ENCODE data around the gene EIF2B2. TPM values are rescaled to one million over a fixed set of nuclear protein-coding genes. Genes with fewer than 3 reads are reported as not detected.

Gene EIF2B2
- total and polyA plus RNA-seq, 3 experiments from 2014 or later = 28.3 to 66.7 (median 57.4) TPM

- no peaks in the 10 kb centered on the region for H3K36me3 ChIP-seq (ENCODE audit: insufficient read depth, low read length)
- H3K36me3 Mint-ChIP-seq = no peaks in the 10 kb centered on the region
- H3K4me3 ChIP-seq (ENCODE audit: low read length) = no peak overlapping the region
- no peak for DNase-seq
- H3K27me3 ChIP-seq (ENCODE audit: insufficient read depth, low read length, poor library complexity, severe bottlenecking) = no peaks in the 10 kb centered on the region
- ChIA-PET POLR2A (no interaction called here), CTCF (interaction anchor here (0.6 kb wide), 1 partner anchor 32 kb away, joined by 3 read pairs; no protein-coding TSS in a partner anchor)
- no peaks in the 10 kb centered on the region for H3K9me3 Mint-ChIP-seq
- no peak overlapping the region for H3K27ac Mint-ChIP-seq
- no peaks in the 10 kb centered on the region for H3K9me3 ChIP-seq (ENCODE audit: low read length)
- no peak overlapping the region for H3K4me3 Mint-ChIP-seq
- peaks cover 0 to 4% (median 0%) of the 10 kb centered on the region in 3 donors for H3K4me1 Mint-ChIP-seq
- peaks cover 0 to 7% of the 10 kb centered on the region in 2 donors for H3K27me3 Mint-ChIP-seq
- H3K27ac ChIP-seq (ENCODE audit: low read depth, low read length) = no peak overlapping the region
- no peaks in the 10 kb centered on the region for H3K4me1 ChIP-seq (ENCODE audit: insufficient read depth, low read length)
Observed at GRCh38 chr14:74976264-74977113, 26.2 kb upstream of the EIF2B2 start.

- CTCF ChIA-PET = no interaction called here
Observed at GRCh38 chr14:74977164-74977900, 25.4 kb upstream of the EIF2B2 start.

GRCh38 chr14:74977901-74978385 is 24.8 kb upstream of the EIF2B2 start:
- DNase-seq = no peak
- Histone ChIP-seq H3K36me3 (ENCODE audit: insufficient read depth, low read length) (no peaks in the 10 kb centered on the region), H3K27ac (ENCODE audit: low read depth, low read length) (no peak overlapping the region), H3K9me3 (ENCODE audit: low read length) (no peaks in the 10 kb centered on the region), H3K4me1 (ENCODE audit: insufficient read depth, low read length) (no peaks in the 10 kb centered on the region), H3K4me3 (ENCODE audit: low read length) (no peak overlapping the region), H3K27me3 (ENCODE audit: insufficient read depth, low read length, poor library complexity, severe bottlenecking) (no peaks in the 10 kb centered on the region)
- CTCF ChIA-PET = no interaction called here
- POLR2A ChIA-PET = no interaction called here
- Mint-ChIP-seq H3K27me3 (peaks cover 0 to 7% of the 10 kb centered on the region in 2 donors), H3K9me3 (no peaks in the 10 kb centered on the region), H3K4me1 (peaks cover 0 to 4% (median 0%) of the 10 kb centered on the region in 3 donors), H3K27ac (no peak overlapping the region), H3K4me3 (no peak overlapping the region), H3K36me3 (no peaks in the 10 kb centered on the region)

More at GRCh38 chr14:74977164-74977900, 25.4 kb upstream of the EIF2B2 start:
- H3K27ac Mint-ChIP-seq = no peak overlapping the region
- no peaks in the 10 kb centered on the region for H3K36me3 Mint-ChIP-seq
- H3K4me3 Mint-ChIP-seq = no peak overlapping the region
- no peaks in the 10 kb centered on the region for H3K9me3 Mint-ChIP-seq
- H3K4me1 Mint-ChIP-seq = peaks cover 0 to 4% (median 0%) of the 10 kb centered on the region in 3 donors
- Histone ChIP-seq H3K4me1 (ENCODE audit: insufficient read depth, low read length) (no peaks in the 10 kb centered on the region), H3K27me3 (ENCODE audit: insufficient read depth, low read length, poor library complexity, severe bottlenecking) (no peaks in the 10 kb centered on the region), H3K36me3 (ENCODE audit: insufficient read depth, low read length) (no peaks in the 10 kb centered on the region), H3K27ac (ENCODE audit: low read depth, low read length) (no peak overlapping the region), H3K4me3 (ENCODE audit: low read length) (no peak overlapping the region), H3K9me3 (ENCODE audit: low read length) (no peaks in the 10 kb centered on the region)
- POLR2A ChIA-PET = no interaction called here
- DNase-seq = no peak
- peaks cover 0 to 7% of the 10 kb centered on the region in 2 donors for H3K27me3 Mint-ChIP-seq

GRCh38 chr14:74978416-74978947 is 24.2 kb upstream of the EIF2B2 start:
- no peaks in the 10 kb centered on the region for H3K36me3 ChIP-seq (ENCODE audit: insufficient read depth, low read length)
- CTCF ChIA-PET = no interaction called here
- Mint-ChIP-seq H3K36me3 (no peaks in the 10 kb centered on the region), H3K4me1 (peaks cover 0 to 3% (median 0%) of the 10 kb centered on the region in 3 donors), H3K27me3 (peaks cover 0 to 7% of the 10 kb centered on the region in 2 donors), H3K9me3 (no peaks in the 10 kb centered on the region), H3K27ac (no peak overlapping the region), H3K4me3 (no peak overlapping the region)
- H3K4me3 ChIP-seq (ENCODE audit: low read length) = no peak overlapping the region
- no peaks in the 10 kb centered on the region for H3K27me3 ChIP-seq (ENCODE audit: insufficient read depth, low read length, poor library complexity, severe bottlenecking)
- DNase-seq = no peak
- no peak overlapping the region for H3K27ac ChIP-seq (ENCODE audit: low read depth, low read length)
- POLR2A ChIA-PET = no interaction called here
- H3K4me1 ChIP-seq (ENCODE audit: insufficient read depth, low read length) = no peaks in the 10 kb centered on the region
- H3K9me3 ChIP-seq (ENCODE audit: low read length) = no peaks in the 10 kb centered on the region

GRCh38 chr14:74979029-74979428 is 23.7 kb upstream of the EIF2B2 start:
- Mint-ChIP-seq H3K9me3 (no peaks in the 10 kb centered on the region), H3K36me3 (no peaks in the 10 kb centered on the region), H3K4me1 (no peaks in the 10 kb centered on the region), H3K4me3 (no peak overlapping the region), H3K27me3 (peaks cover 0 to 7% of the 10 kb centered on the region in 2 donors), H3K27ac (no peak overlapping the region)
- ChIA-PET CTCF (interaction anchor here (1.3 kb wide), 1 partner anchor 32 kb away, joined by 3 read pairs; no protein-coding TSS in a partner anchor), POLR2A (no interaction called here)
- Histone ChIP-seq H3K9me3 (ENCODE audit: low read length) (no peaks in the 10 kb centered on the region), H3K27me3 (ENCODE audit: insufficient read depth, low read length, poor library complexity, severe bottlenecking) (no peaks in the 10 kb centered on the region), H3K4me3 (ENCODE audit: low read length) (no peak overlapping the region), H3K4me1 (ENCODE audit: insufficient read depth, low read length) (no peaks in the 10 kb centered on the region), H3K27ac (ENCODE audit: low read depth, low read length) (no peak overlapping the region), H3K36me3 (ENCODE audit: insufficient read depth, low read length) (no peaks in the 10 kb centered on the region)
- no peak for DNase-seq

- DNase-seq = no peak
- no peak overlapping the region for H3K4me3 ChIP-seq (ENCODE audit: low read length)
- no peaks in the 10 kb centered on the region for H3K27me3 ChIP-seq (ENCODE audit: insufficient read depth, low read length, poor library complexity, severe bottlenecking)
- Mint-ChIP-seq H3K9me3 (no peaks in the 10 kb centered on the region), H3K27ac (no peak overlapping the region), H3K36me3 (no peaks in the 10 kb centered on the region), H3K4me1 (no peaks in the 10 kb centered on the region), H3K4me3 (no peak overlapping the region), H3K27me3 (peaks cover 0 to 7% of the 10 kb centered on the region in 2 donors)
- H3K4me1 ChIP-seq (ENCODE audit: insufficient read depth, low read length) = no peaks in the 10 kb centered on the region
- CTCF ChIA-PET = interaction anchor here (1.3 kb wide), 1 partner anchor 33 kb away, joined by 3 read pairs; no protein-coding TSS in a partner anchor
- H3K9me3 ChIP-seq (ENCODE audit: low read length) = no peaks in the 10 kb centered on the region
- H3K36me3 ChIP-seq (ENCODE audit: insufficient read depth, low read length) = no peaks in the 10 kb centered on the region
- POLR2A ChIA-PET = no interaction called here
- no peak overlapping the region for H3K27ac ChIP-seq (ENCODE audit: low read depth, low read length)
Observed at GRCh38 chr14:74979442-74980397, 23.0 kb upstream of the EIF2B2 start.

GRCh38 chr14:74980398-74980730 is 22.4 kb upstream of the EIF2B2 start:
- POLR2A ChIA-PET = no interaction called here
- no peaks in the 10 kb centered on the region for H3K9me3 Mint-ChIP-seq
- no peaks in the 10 kb centered on the region for H3K36me3 ChIP-seq (ENCODE audit: insufficient read depth, low read length)
- H3K4me3 ChIP-seq (ENCODE audit: low read length) = no peak overlapping the region
- no peak overlapping the region for H3K4me3 Mint-ChIP-seq
- no peaks in the 10 kb centered on the region for H3K9me3 ChIP-seq (ENCODE audit: low read length)
- H3K4me1 Mint-ChIP-seq = no peaks in the 10 kb centered on the region
- no peak overlapping the region for H3K27ac ChIP-seq (ENCODE audit: low read depth, low read length)
- CTCF ChIA-PET = interaction anchor here (1.3 kb wide), 1 partner anchor 33 kb away, joined by 3 read pairs; no protein-coding TSS in a partner anchor
- DNase-seq = no peak
- H3K27me3 Mint-ChIP-seq = peaks cover 0 to 7% of the 10 kb centered on the region in 2 donors
- no peaks in the 10 kb centered on the region for H3K4me1 ChIP-seq (ENCODE audit: insufficient read depth, low read length)
- H3K27ac Mint-ChIP-seq = no peak overlapping the region
- H3K27me3 ChIP-seq (ENCODE audit: insufficient read depth, low read length, poor library complexity, severe bottlenecking) = no peaks in the 10 kb centered on the region
- no peaks in the 10 kb centered on the region for H3K36me3 Mint-ChIP-seq

All from CD8-positive, alpha-beta memory T cell (primary cell).